ENCODE results near the gene OTUB1. TPM values are rescaled to one million over a fixed set of nuclear protein-coding genes. Genes with fewer than 3 reads are reported as not detected.

Gene OTUB1
- total RNA-seq, 2 donors from 2014 or later: 87.7 to 95.1 TPM

DNA sequence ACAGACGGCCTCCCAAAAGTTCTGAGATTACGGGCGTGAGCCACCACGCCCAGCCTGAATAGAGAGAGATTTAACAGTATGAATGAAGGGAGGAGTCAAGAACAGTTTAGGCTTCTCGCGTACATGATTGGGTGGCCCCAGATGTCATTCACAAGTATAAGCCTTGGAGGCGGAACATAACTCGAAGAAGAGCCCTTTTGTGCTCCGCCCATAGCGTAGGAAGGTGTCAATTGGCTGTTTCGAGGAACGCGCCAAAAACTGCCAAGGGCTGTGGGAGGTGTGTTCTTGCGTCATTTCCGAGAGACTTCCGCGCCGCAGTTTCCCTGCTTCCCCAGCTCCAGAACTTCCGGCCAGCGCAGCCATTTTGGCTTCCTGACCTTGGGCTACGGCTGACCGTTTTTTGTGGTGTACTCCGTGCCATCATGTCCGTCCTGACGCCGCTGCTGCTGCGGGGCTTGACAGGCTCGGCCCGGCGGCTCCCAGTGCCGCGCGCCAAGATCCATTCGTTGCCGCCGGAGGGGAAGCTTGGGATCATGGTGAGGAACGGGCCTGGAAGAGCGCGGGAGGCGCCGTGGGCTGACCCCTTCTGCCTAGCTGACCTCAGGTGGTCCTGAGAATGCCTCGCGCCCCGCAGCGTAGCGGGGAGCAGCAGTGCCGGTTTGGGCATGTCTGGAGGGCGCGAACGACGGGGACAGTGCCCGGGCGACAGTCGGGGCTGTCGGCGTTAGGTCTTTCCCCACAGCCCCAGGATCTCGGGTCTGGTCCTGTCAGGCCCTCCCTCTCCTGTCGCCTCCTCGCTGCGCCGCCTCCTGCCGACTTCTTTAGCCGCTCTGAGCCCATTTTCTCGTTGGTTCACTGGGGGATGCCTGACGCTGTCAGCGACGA lies 11.7 kb upstream of the OTUB1 start, which contains the start of gene COX8A:
TSS of gene COX8A (plus strand) at position 362 of the 885 bp plus-strand sequence. CDS start at position 423, 61 bp downstream.
- Mint-ChIP-seq H3K36me3 (ENCODE audit: low read depth) (peaks cover 10% of the 10 kb centered on the region), H3K27ac (peak within 1 kb of the TSS; percentile 100), H3K27me3 (ENCODE audit: insufficient read depth) (peaks cover 32% of the 10 kb centered on the region), H3K4me3 (peak within 1 kb of the TSS; percentile 100), H3K9me3 (peaks cover 3% of the 10 kb centered on the region), H3K4me1 (peaks cover 21% of the 10 kb centered on the region)
- no peaks in the 10 kb centered on the region for H3K9me3 ChIP-seq (ENCODE audit: control insufficient read depth, low read length)
- peaks cover 10% of the 10 kb centered on the region for H3K4me1 ChIP-seq (ENCODE audit: control insufficient read depth, insufficient read depth, low read length)
- peak within 1 kb of the TSS; percentile 94 for H3K4me3 ChIP-seq (ENCODE audit: low read length)
- TF ChIP-seq, protein P1, sequence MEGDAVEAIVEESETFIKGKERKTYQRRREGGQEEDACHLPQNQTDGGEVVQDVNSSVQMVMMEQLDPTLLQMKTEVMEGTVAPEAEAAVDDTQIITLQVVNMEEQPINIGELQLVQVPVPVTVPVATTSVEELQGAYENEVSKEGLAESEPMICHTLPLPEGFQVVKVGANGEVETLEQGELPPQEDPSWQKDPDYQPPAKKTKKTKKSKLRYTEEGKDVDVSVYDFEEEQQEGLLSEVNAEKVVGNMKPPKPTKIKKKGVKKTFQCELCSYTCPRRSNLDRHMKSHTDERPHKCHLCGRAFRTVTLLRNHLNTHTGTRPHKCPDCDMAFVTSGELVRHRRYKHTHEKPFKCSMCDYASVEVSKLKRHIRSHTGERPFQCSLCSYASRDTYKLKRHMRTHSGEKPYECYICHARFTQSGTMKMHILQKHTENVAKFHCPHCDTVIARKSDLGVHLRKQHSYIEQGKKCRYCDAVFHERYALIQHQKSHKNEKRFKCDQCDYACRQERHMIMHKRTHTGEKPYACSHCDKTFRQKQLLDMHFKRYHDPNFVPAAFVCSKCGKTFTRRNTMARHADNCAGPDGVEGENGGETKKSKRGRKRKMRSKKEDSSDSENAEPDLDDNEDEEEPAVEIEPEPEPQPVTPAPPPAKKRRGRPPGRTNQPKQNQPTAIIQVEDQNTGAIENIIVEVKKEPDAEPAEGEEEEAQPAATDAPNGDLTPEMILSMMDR (conservative IDR thresholded peaks at IDR 0.05): peak; percentile 21
- H3K27me3 ChIP-seq (ENCODE audit: control insufficient read depth, insufficient read depth, low read length, poor library complexity, severe bottlenecking): no peaks in the 10 kb centered on the region
- H3K36me3 ChIP-seq (ENCODE audit: control insufficient read depth, insufficient read depth, low read length): peaks cover 9% of the 10 kb centered on the region
- peak within 1 kb of the TSS; percentile 93 for H3K27ac ChIP-seq (ENCODE audit: low read depth, low read length)
- 1 to 2% methylated on average over 40 to 64 of the region's 67 CpGs for WGBS, 2 experiments (ENCODE audit: insufficient coverage in 1 of 2, insufficient read length in 1 of 2)
- peak; percentile 99 for DNase-seq
- H3K9ac ChIP-seq (ENCODE audit: extremely low read depth, low read length, poor library complexity, severe bottlenecking): peak within 1 kb of the TSS; percentile 93

DNA sequence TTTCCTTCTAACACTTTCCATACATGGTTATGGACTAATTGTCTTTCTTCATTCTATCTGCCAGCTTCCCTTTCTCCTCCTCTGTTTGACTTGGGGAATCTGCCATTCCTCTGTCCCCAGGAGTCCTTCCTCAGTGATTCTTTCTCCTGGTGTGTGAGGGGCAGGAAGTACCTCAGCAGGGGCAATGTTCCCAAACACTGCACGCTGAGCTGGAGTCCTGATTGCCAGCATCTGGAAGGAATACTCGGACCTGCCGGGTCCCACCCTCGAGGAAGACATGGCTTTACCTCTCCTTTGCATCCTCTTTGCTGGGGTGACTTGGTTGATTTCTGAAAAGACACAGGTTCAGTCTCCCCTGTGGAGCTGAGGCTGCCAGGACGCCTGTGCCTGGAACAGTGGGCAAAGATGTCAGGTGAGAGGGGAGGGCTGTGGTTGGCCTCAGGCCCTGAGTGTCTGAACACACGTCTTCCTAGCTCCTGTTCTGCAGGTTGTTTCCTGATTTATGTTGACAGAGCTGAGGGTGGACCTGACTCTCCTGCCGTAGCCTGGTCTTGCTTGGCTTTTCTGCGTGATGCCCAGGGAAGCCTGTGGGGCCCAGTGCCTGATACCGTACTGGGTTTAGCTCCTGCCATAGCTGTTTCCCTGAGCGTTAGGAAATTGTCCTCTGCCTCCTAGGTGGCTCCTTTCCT lies 7.5 kb upstream of the OTUB1 start:
- TF ChIP-seq, protein P1 (conservative IDR thresholded peaks at IDR 0.05): no peak
- H3K27me3 Mint-ChIP-seq (ENCODE audit: insufficient read depth): peaks cover 3% of the 10 kb centered on the region
- H3K27ac Mint-ChIP-seq: peak overlapping the region; percentile 10
- peaks cover 3% of the 10 kb centered on the region for H3K9me3 Mint-ChIP-seq
- Histone ChIP-seq H3K36me3 (ENCODE audit: control insufficient read depth, insufficient read depth, low read length) (peaks cover 9% of the 10 kb centered on the region), H3K27me3 (ENCODE audit: control insufficient read depth, insufficient read depth, low read length, poor library complexity, severe bottlenecking) (no peaks in the 10 kb centered on the region), H3K27ac (ENCODE audit: low read depth, low read length) (peak overlapping the region; percentile 11), H3K9ac (ENCODE audit: extremely low read depth, low read length, poor library complexity, severe bottlenecking) (no peak overlapping the region), H3K9me3 (ENCODE audit: control insufficient read depth, low read length) (no peaks in the 10 kb centered on the region), H3K4me1 (ENCODE audit: control insufficient read depth, insufficient read depth, low read length) (peaks cover 10% of the 10 kb centered on the region), H3K4me3 (ENCODE audit: low read length) (no peak overlapping the region)
- DNase-seq: peak; percentile 75
- peak overlapping the region; percentile 2 for H3K4me3 Mint-ChIP-seq
- H3K4me1 Mint-ChIP-seq: peaks cover 21% of the 10 kb centered on the region
- peaks cover 10% of the 10 kb centered on the region for H3K36me3 Mint-ChIP-seq (ENCODE audit: low read depth)
- WGBS, 2 experiments (ENCODE audit: insufficient coverage in 1 of 2, insufficient read length in 1 of 2): 59 to 64% methylated on average over 8 to 10 of the region's 10 CpGs

DNA sequence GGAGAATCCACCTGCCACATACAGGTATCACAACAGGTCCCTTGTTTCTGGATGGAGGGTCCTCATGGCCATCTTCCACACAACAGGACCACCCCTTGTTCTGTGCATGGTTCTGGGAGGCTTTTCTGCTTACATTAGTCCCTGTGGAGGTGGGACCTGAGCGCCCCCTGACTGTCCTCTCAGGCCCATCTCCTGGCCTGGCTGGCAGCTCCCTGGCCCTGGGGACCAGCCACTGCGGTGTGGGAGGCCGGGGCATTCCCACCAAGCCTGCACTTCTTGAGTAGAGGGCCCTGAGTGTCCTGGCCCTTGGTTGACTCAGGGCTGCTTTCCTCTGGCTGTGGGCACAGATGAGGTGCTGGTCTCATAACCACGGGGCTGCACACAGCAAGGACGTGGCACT lies 6.8 kb upstream of the OTUB1 start:
- TF ChIP-seq, protein P1 (conservative IDR thresholded peaks at IDR 0.05): no peak
- WGBS, 2 experiments (ENCODE audit: insufficient coverage in 1 of 2, insufficient read length in 1 of 2): 95 to 100% methylated on average over 2 to 5 of the region's 5 CpGs
- H3K9me3 Mint-ChIP-seq: no peaks in the 10 kb centered on the region
- Histone ChIP-seq H3K4me1 (ENCODE audit: control insufficient read depth, insufficient read depth, low read length) (peaks cover 10% of the 10 kb centered on the region), H3K27ac (ENCODE audit: low read depth, low read length) (no peak overlapping the region), H3K36me3 (ENCODE audit: control insufficient read depth, insufficient read depth, low read length) (peaks cover 9% of the 10 kb centered on the region), H3K9ac (ENCODE audit: extremely low read depth, low read length, poor library complexity, severe bottlenecking) (no peak overlapping the region), H3K27me3 (ENCODE audit: control insufficient read depth, insufficient read depth, low read length, poor library complexity, severe bottlenecking) (no peaks in the 10 kb centered on the region), H3K4me3 (ENCODE audit: low read length) (no peak overlapping the region), H3K9me3 (ENCODE audit: control insufficient read depth, low read length) (no peaks in the 10 kb centered on the region)
- DNase-seq: no peak
- H3K36me3 Mint-ChIP-seq (ENCODE audit: low read depth): peaks cover 10% of the 10 kb centered on the region
- H3K4me1 Mint-ChIP-seq: peaks cover 21% of the 10 kb centered on the region
- no peaks in the 10 kb centered on the region for H3K27me3 Mint-ChIP-seq (ENCODE audit: insufficient read depth)
- no peak overlapping the region for H3K27ac Mint-ChIP-seq
- H3K4me3 Mint-ChIP-seq: no peak overlapping the region
